Hepatocyte (in vitro differentiated cells): ENCODE results near the gene CFAP410. TPM values are rescaled to one million over a fixed set of nuclear protein-coding genes. Genes with fewer than 3 reads are reported as not detected.

ENCODE experiments used
- DNase-seq: peaks from one replicate; pipeline ENCODE4 v3.0.0-alpha.2; 2016; ENCODE audit warnings: low spot score
- H2AFZ ChIP-seq: fragments of 200-600 bp; sonication (generic); 2 replicates; pipeline ENCODE4 v1.6.0; 2016; ENCODE audit warnings: antibody characterized with exemption, mild to moderate bottlenecking
- H3K27ac ChIP-seq: fragments of 200-600 bp; sonication (generic); 2 replicates; pipeline ENCODE4 v1.5.1; 2016; ENCODE audit warnings: mild to moderate bottlenecking
- H3K27me3 ChIP-seq: fragments of 200-600 bp; sonication (generic); 2 replicates; pipeline ENCODE4 v1.6.1; 2016
- H3K36me3 ChIP-seq: fragments of 200-600 bp; sonication (generic); replicated peaks from 2 replicates; pipeline ENCODE4 v1.5.1; 2016; ENCODE audit warnings: low read depth; ENCODE audit not compliant: insufficient read depth
- H3K4me1 ChIP-seq: fragments of 200-600 bp; sonication (generic); 2 replicates; pipeline ENCODE4 v1.5.1; 2016; ENCODE audit warnings: mild to moderate bottlenecking, moderate library complexity; ENCODE audit not compliant: insufficient read depth
- H3K4me2 ChIP-seq: fragments of 200-600 bp; sonication (generic); 2 replicates; pipeline ENCODE4 v1.6.0; 2016
- H3K4me3 ChIP-seq: fragments of 200-600 bp; sonication (generic); 2 replicates; pipeline ENCODE4 v1.5.1; 2016; ENCODE audit warnings: mild to moderate bottlenecking
- H3K79me2 ChIP-seq: fragments of 200-600 bp; sonication (generic); 2 replicates; pipeline ENCODE4 v1.6.0; 2017; ENCODE audit warnings: mild to moderate bottlenecking
- H3K9me2 ChIP-seq: fragments of 200-600 bp; sonication (generic); replicated peaks from 2 replicates; pipeline ENCODE4 v1.6.0; 2017; ENCODE audit warnings: mild to moderate bottlenecking; ENCODE audit not compliant: insufficient read depth
- H3K9me3 ChIP-seq: fragments of 200-600 bp; sonication (generic); 2 replicates; pipeline ENCODE4 v1.5.1; 2016; ENCODE audit warnings: low read depth, mild to moderate bottlenecking
- H4K20me1 ChIP-seq: fragments of 200-600 bp; sonication (generic); 2 replicates; pipeline ENCODE4 v1.6.0; 2016; ENCODE audit warnings: mild to moderate bottlenecking; ENCODE audit not compliant: insufficient read depth, poor library complexity, severe bottlenecking
- EZH2 ChIP-seq: fragments of 200-600 bp; sonication (generic); IDR thresholded peaks from 2 replicates; pipeline ENCODE4 v1.6.1; 2016; ENCODE audit warnings: antibody characterized with exemption, mild to moderate bottlenecking, borderline replicate concordance
- EZH2phosphoT487 ChIP-seq: fragments of 200-600 bp; sonication (generic); IDR thresholded peaks from one replicate; pipeline ENCODE4 v1.6.1; 2018; ENCODE audit warnings: antibody characterized with exemption, mild to moderate bottlenecking, low read depth, moderate library complexity; ENCODE audit not compliant: unreplicated experiment, severe bottlenecking
- WGBS: methylation state at CpG from one replicate; pipeline ENCODE4 v1.1.6; 2016; ENCODE audit warnings: low lambda C conversion rate; ENCODE audit errors: missing lambda C conversion rate; 5-methylcytosine and 5-hydroxymethylcytosine counted together
- polyA plus RNA-seq: library from polyadenylated mRNA; unstranded; fragments of >200 nt; fragmentation: Nextera tagmentation; extraction: Ambion mirVana; gene quantifications from 2 replicates; pipeline ENCODE4 v1.2.1, GENCODE V29; 2016
- total RNA-seq: library from RNA; depleted of rRNA; stranded (reverse); fragments of >200 nt; gene quantifications from 2 replicates; pipeline ENCODE4 v1.2.3, GENCODE V29; 2014
- TF ChIP-seq, protein P1 (sequence below): fragments of 200-600 bp; sonication (generic); IDR thresholded peaks from 2 replicates; pipeline ENCODE4 v1.5.1; 2016; ENCODE audit warnings: antibody characterized with exemption, mild to moderate bottlenecking; ENCODE audit not compliant: poor library complexity

The CFAP410 gene
- total and polyA plus RNA-seq, 2 experiments from 2014 or later: 17.1 to 33.6 TPM

DNA sequence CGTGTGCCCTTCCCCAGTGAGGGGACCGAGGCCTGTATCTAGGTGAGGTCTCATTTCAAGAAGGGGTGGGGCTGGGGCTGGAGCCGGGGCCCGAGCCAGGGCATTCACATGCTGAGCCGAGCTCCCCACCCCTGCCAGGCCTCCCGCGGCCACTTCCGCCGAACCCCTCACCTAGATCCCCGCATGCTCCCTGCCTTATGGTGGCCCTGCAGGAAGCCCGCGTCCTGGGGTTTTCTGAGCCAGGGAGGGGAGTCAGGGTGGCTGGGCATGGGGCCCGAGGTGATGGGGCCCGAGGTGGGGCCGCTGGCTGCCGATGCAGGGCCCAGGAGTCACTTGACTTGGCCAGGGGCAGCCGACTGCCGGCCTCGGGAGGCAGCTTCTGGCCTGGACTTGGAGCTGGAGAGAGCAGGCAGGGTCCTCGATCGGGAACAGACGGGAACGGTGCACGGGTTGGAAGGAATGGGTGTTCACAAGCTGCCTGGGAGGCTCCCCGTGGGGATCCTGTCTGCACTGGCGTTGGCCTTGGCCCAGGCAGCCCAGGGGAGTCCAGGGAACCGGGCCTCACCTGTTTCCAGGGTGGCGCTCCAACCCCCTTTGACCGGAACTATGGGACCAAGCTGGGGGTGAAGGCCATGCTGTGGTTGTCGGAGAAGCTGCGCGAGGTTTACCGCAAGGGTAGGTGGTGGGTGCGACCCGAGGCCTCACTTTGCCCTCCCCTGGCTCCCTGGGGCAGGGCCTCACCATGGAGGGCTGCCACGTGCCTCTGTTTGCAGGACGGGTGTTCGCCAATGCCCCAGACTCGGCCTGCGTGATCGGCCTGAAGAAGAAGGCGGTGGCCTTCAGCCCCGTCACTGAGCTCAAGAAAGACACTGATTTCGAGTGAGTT lies 13.6 kb downstream of the CFAP410 start:
- 95% methylated on average over 38 of the region's 44 CpGs for WGBS
- no peaks in the 10 kb centered on the region for H3K36me3 ChIP-seq
- TF ChIP-seq EZH2 (no peak), EZH2phosphoT487 (no peak)
- TF ChIP-seq, protein P1, sequence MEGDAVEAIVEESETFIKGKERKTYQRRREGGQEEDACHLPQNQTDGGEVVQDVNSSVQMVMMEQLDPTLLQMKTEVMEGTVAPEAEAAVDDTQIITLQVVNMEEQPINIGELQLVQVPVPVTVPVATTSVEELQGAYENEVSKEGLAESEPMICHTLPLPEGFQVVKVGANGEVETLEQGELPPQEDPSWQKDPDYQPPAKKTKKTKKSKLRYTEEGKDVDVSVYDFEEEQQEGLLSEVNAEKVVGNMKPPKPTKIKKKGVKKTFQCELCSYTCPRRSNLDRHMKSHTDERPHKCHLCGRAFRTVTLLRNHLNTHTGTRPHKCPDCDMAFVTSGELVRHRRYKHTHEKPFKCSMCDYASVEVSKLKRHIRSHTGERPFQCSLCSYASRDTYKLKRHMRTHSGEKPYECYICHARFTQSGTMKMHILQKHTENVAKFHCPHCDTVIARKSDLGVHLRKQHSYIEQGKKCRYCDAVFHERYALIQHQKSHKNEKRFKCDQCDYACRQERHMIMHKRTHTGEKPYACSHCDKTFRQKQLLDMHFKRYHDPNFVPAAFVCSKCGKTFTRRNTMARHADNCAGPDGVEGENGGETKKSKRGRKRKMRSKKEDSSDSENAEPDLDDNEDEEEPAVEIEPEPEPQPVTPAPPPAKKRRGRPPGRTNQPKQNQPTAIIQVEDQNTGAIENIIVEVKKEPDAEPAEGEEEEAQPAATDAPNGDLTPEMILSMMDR: no peak

DNA sequence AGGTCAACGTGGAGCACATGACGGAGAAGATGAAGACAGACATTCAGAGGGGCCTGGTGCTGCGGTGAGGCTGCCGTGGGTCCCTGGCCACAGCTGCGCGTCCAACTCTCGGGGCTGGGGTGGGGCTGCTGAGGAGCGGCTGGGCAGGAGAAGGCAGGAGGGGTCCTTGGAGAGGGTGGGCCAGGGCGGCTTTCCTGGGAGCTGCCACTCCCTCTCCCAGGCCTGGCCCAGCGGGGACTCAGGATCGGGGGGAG lies 14.4 kb downstream of the CFAP410 start:
- Histone ChIP-seq H3K4me1 (no peaks in the 10 kb centered on the region), H2AFZ (no peak overlapping the region), H3K79me2 (no peaks in the 10 kb centered on the region), H3K27me3 (no peaks in the 10 kb centered on the region), H3K4me3 (no peak overlapping the region), H3K9me3 (no peaks in the 10 kb centered on the region), H3K27ac (no peak overlapping the region), H3K4me2 (no peak overlapping the region), H3K36me3 (no peaks in the 10 kb centered on the region), H3K9me2 (no peaks in the 10 kb centered on the region), H4K20me1 (no peaks in the 10 kb centered on the region)
- 87% methylated on average over 10 of the region's 11 CpGs for WGBS
- TF ChIP-seq EZH2phosphoT487: no peak
- TF ChIP-seq, protein P1: no peak
- TF ChIP-seq EZH2: no peak
- DNase-seq: no peak

More for the DNA sequence above, 13.6 kb downstream of the CFAP410 start:
- no peaks in the 10 kb centered on the region for H3K79me2 ChIP-seq
- no peak overlapping the region for H3K27ac ChIP-seq
- H3K4me2 ChIP-seq: no peak overlapping the region
- no peaks in the 10 kb centered on the region for H3K9me2 ChIP-seq
- H3K4me1 ChIP-seq: no peaks in the 10 kb centered on the region
- H3K9me3 ChIP-seq: no peaks in the 10 kb centered on the region
- H3K27me3 ChIP-seq: no peaks in the 10 kb centered on the region
- no peaks in the 10 kb centered on the region for H4K20me1 ChIP-seq
- no peak for DNase-seq
- H3K4me3 ChIP-seq: no peak overlapping the region
- no peak overlapping the region for H2AFZ ChIP-seq

DNA sequence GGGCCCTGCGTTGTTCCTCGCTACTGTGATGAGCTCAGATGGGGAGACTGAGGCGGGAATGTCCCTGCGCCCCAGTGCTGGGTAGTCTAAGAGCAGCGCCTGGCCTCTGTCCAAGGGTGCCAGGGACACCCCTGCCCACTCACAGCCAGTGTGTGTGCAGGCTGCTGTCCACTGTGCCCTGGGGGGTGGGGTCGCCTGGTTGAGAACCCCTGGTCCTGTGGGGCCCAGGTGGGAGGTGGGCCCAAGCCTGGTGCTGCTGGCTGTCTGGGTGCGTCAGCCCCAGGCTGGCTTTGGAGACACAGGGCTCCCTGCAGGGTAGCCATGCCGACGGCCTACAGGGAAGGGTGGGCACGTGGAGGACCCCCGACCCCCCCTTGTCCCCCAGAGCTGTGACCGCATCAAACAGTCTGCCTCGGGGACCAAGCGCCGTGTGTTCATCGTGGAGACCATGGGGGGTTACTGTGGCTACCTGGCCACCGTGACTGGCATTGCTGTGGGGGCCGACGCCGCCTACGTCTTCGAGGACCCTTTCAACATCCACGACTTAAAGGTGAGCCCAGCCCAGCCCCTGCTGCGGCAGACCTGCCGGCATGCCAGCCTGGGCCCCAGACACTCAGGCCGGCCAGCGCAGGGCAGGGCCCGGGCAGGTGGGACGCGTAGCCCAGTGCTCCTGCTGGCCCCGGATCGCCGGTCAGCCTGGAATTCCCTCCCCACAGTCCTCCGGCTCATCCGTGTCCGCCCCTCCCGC lies 14.9 kb downstream of the CFAP410 start:
- Histone ChIP-seq H3K79me2 (no peaks in the 10 kb centered on the region), H3K4me3 (no peak overlapping the region), H3K9me2 (no peaks in the 10 kb centered on the region), H3K9me3 (no peaks in the 10 kb centered on the region), H3K27ac (no peak overlapping the region), H3K36me3 (no peaks in the 10 kb centered on the region), H4K20me1 (no peaks in the 10 kb centered on the region), H3K4me1 (no peaks in the 10 kb centered on the region), H3K27me3 (no peaks in the 10 kb centered on the region), H2AFZ (no peak overlapping the region), H3K4me2 (no peak overlapping the region)
- TF ChIP-seq, protein P1: no peak
- no peak for TF ChIP-seq EZH2
- no peak for TF ChIP-seq EZH2phosphoT487
- 97% methylated on average over 29 of the region's 37 CpGs for WGBS
- no peak for DNase-seq
